Panc1 (cell line): ENCODE data around the gene NFATC1. TPM values are rescaled to one million over a fixed set of nuclear protein-coding genes. Genes with fewer than 3 reads are reported as not detected.

ENCODE experiments used
- ATAC-seq: fragments of 200-7000 bp; cut with Tn5 transposase; 2 replicates; pipeline ENCODE4 v1.9.1; 2020; ENCODE audit warnings: mild to moderate bottlenecking, moderate library complexity
- BruUV-seq: library from RNA; stranded (reverse); fragments of 400-500 nt; replicated peaks from 2 replicates; lab custom pipeline; 2021; lab: Mats Ljungman, UMichigan
- CTCF ChIA-PET: fragments of 300-600 bp; sonication (Branson Sonifier 250); formaldehyde crosslinking; loops from one replicate; lab custom pipeline; 2022; ENCODE audit warnings: antibody characterized with exemption; lab: Charles Lee
- POLR2A ChIA-PET: fragments of 300-600 bp; sonication (Branson Sonifier 250); formaldehyde crosslinking; loops from one replicate; lab custom pipeline; 2022; ENCODE audit warnings: antibody characterized with exemption; lab: Charles Lee
- DNase-seq: peaks from one replicate; pipeline ENCODE4 v3.0.0-alpha.2; 2010; ENCODE audit warnings: low read depth, low spot score
- H3K27ac ChIP-seq: 2 replicates; pipeline ENCODE4 v1.5.1; 2011; ENCODE audit warnings: mild to moderate bottlenecking, low read length, inconsistent platforms
- H3K27me3 ChIP-seq: fragments of 200-500 bp; sonication (Bioruptor generic); 2 replicates; pipeline ENCODE4 v1.6.0; 2014; ENCODE audit warnings: low read length, inconsistent platforms; ENCODE audit not compliant: control insufficient read depth, insufficient read depth
- H3K36me3 ChIP-seq: fragments of 200-500 bp; sonication (Bioruptor generic); 2 replicates; pipeline ENCODE4 v1.5.1; 2014; ENCODE audit warnings: inconsistent platforms, mild to moderate bottlenecking, low read length, moderate library complexity; ENCODE audit not compliant: control insufficient read depth, insufficient read depth
- H3K4me1 ChIP-seq: 2 replicates; pipeline ENCODE4 v1.5.1; 2011; ENCODE audit warnings: inconsistent platforms, mild to moderate bottlenecking, low read length, moderate library complexity; ENCODE audit not compliant: control insufficient read depth, insufficient read depth
- H3K4me3 ChIP-seq, 2 experiments: 2 replicates each; pipeline ENCODE4 v1.5.1; 2011 to 2012; ENCODE audit warnings: low read depth in 2 of 2, low read length in 2 of 2, mild to moderate bottlenecking in 2 of 2, inconsistent platforms in 1 of 2, moderate library complexity in 1 of 2
- H3K9me3 ChIP-seq: fragments of 200-500 bp; sonication (Bioruptor generic); 2 replicates; pipeline ENCODE4 v1.5.1; 2014; ENCODE audit warnings: low read depth, mild to moderate bottlenecking, inconsistent platforms, low read length, moderate library complexity; ENCODE audit not compliant: control insufficient read depth, insufficient read depth
- POLR2AphosphoS5 ChIP-seq: IDR thresholded peaks from 2 replicates; pipeline ENCODE4 v1.6.1; 2012; ENCODE audit warnings: mild to moderate bottlenecking, low read depth, low read length, moderate library complexity
- SIN3A ChIP-seq: IDR thresholded peaks from 2 replicates; pipeline ENCODE4 v1.6.1; 2012; ENCODE audit warnings: low read depth, mild to moderate bottlenecking, low read length, moderate library complexity, borderline replicate concordance; ENCODE audit not compliant: insufficient read depth
- TCF7L2 ChIP-seq: IDR thresholded peaks from 2 replicates; pipeline ENCODE4 v1.6.1; 2011; ENCODE audit warnings: mild to moderate bottlenecking, low read depth, low read length, inconsistent platforms
- in situ Hi-C: cut with HindIII; loops from 2 replicates; pipeline ENCODE4 v1.10.0; 2016; ENCODE audit warnings: low sequenced_read_pairs, low pct_unique_long_range_greater_than_20kb
- intact Hi-C: fragments of 100-400 bp; cut with micrococcal nuclease; formaldehyde crosslinking; loops from one replicate; pipeline ENCODE4 v1.10.0; 2022; ENCODE audit not compliant: unreplicated experiment
- total RNA-seq: library from RNA; stranded (reverse); gene quantifications from one replicate; pipeline ENCODE4 v1.2.1, GENCODE V29; 2021; ENCODE audit not compliant: unreplicated experiment
- TF ChIP-seq, protein P1 (sequence below): fragments of 450-650 bp; IDR thresholded peaks from 2 replicates; pipeline ENCODE4 v1.5.1; 2017; ENCODE audit warnings: mild to moderate bottlenecking
- TF ChIP-seq, protein P2 (sequence below), 2 experiments: IDR thresholded peaks; 2 replicates each; pipeline ENCODE4 v1.6.1; 2011 to 2012; ENCODE audit warnings: low read depth in 2 of 2, control low read depth in 1 of 2, low read length in 1 of 2, mild to moderate bottlenecking in 1 of 2, moderate library complexity in 1 of 2; ENCODE audit not compliant: insufficient read depth in 1 of 2

The NFATC1 gene
- total RNA-seq, 1 experiment from 2014 or later = 30.8 TPM

DNA sequence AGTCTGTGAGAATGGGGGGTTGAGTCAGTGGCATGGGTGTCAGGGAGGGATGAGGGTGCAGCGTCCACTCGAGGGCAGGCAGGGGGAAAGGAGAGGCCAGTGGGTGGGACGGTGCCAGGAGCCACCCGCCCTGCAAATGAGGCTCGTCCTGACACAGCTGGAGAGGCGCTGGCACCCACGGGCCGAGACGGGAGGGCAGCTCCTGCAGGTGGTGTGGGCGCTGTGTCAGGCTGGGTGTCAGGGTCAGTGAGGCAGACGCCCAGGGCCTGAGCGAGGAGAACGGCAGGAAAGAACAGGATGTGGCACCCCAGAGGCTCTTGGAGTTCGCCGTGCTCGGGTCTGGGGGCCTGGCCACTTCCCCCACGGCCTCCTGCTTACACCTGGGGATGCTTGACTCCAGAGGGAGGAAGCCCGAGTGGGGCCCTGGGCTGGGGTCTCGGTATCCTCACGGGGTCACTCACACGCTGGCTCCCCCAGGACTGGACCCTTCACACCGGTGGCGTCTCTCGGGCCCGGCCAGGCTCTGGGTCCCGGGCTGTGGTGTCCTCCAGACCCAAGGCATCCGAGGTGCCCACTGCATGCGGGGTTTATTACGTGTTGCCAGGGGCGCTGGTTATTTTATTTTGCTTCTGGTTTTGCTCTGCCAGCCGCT is 153.4 kb downstream of the NFATC1 start:
- intact Hi-C loops (no loop called here), in situ Hi-C loops (no loop called here)
- POLR2A ChIA-PET = no interaction called here
- TF ChIP-seq SIN3A (no peak), TCF7L2 (no peak), POLR2AphosphoS5 (no peak)
- TF ChIP-seq, protein P1, sequence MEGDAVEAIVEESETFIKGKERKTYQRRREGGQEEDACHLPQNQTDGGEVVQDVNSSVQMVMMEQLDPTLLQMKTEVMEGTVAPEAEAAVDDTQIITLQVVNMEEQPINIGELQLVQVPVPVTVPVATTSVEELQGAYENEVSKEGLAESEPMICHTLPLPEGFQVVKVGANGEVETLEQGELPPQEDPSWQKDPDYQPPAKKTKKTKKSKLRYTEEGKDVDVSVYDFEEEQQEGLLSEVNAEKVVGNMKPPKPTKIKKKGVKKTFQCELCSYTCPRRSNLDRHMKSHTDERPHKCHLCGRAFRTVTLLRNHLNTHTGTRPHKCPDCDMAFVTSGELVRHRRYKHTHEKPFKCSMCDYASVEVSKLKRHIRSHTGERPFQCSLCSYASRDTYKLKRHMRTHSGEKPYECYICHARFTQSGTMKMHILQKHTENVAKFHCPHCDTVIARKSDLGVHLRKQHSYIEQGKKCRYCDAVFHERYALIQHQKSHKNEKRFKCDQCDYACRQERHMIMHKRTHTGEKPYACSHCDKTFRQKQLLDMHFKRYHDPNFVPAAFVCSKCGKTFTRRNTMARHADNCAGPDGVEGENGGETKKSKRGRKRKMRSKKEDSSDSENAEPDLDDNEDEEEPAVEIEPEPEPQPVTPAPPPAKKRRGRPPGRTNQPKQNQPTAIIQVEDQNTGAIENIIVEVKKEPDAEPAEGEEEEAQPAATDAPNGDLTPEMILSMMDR = no peak
- TF ChIP-seq, protein P2, sequence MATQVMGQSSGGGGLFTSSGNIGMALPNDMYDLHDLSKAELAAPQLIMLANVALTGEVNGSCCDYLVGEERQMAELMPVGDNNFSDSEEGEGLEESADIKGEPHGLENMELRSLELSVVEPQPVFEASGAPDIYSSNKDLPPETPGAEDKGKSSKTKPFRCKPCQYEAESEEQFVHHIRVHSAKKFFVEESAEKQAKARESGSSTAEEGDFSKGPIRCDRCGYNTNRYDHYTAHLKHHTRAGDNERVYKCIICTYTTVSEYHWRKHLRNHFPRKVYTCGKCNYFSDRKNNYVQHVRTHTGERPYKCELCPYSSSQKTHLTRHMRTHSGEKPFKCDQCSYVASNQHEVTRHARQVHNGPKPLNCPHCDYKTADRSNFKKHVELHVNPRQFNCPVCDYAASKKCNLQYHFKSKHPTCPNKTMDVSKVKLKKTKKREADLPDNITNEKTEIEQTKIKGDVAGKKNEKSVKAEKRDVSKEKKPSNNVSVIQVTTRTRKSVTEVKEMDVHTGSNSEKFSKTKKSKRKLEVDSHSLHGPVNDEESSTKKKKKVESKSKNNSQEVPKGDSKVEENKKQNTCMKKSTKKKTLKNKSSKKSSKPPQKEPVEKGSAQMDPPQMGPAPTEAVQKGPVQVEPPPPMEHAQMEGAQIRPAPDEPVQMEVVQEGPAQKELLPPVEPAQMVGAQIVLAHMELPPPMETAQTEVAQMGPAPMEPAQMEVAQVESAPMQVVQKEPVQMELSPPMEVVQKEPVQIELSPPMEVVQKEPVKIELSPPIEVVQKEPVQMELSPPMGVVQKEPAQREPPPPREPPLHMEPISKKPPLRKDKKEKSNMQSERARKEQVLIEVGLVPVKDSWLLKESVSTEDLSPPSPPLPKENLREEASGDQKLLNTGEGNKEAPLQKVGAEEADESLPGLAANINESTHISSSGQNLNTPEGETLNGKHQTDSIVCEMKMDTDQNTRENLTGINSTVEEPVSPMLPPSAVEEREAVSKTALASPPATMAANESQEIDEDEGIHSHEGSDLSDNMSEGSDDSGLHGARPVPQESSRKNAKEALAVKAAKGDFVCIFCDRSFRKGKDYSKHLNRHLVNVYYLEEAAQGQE (IDR thresholded peaks at IDR 0.05; ENCODE audit: insufficient read depth in 1 of 2, low read depth in 2 of 2, low read length in 1 of 2) = no peak
- Histone ChIP-seq H3K9me3 (no peaks in the 10 kb centered on the region), H3K36me3 (no peaks in the 10 kb centered on the region), H3K4me1 (no peaks in the 10 kb centered on the region), H3K4me3 (no peak overlapping the region), H3K27me3 (peaks cover 18% of the 10 kb centered on the region), H3K27ac (no peak overlapping the region)
- ATAC-seq = no peak
- no peak for DNase-seq
- no TSS peak for BruUV-seq
- CTCF ChIA-PET = no interaction called here

DNA sequence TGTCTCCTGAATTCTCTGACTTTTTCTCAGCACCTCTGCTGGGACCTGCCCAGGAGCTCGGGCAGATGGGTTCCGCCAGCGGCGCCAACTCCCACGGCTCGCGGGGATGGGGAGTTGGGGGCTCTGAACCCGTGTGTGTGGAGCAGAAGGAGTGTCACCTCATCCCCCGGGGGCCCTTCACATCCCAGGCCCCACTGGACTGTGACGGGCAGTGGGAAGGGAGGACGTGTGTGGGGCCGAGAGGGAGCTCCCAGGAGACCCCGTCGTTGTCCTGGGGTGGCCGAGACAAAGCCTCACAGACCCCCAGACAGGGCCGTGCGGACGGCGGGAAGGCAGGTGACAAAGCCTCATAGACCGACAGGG is 153.9 kb downstream of the NFATC1 start:
- CTCF ChIA-PET = no interaction called here
- no peaks in the 10 kb centered on the region for H3K9me3 ChIP-seq
- no peak for ATAC-seq

More for the DNA sequence above, 153.9 kb downstream of the NFATC1 start:
- H3K27ac ChIP-seq = no peak overlapping the region
- intact Hi-C loops = no loop called here
- POLR2A ChIA-PET = no interaction called here
- H3K4me1 ChIP-seq = no peaks in the 10 kb centered on the region
- no peak overlapping the region for H3K4me3 ChIP-seq
- no peaks in the 10 kb centered on the region for H3K36me3 ChIP-seq
- DNase-seq = no peak
- H3K27me3 ChIP-seq = peaks cover 18% of the 10 kb centered on the region
- in situ Hi-C loops = no loop called here
- BruUV-seq = no TSS peak
- no peak for TF ChIP-seq POLR2AphosphoS5
- TF ChIP-seq, protein P2 (IDR thresholded peaks at IDR 0.05; ENCODE audit: insufficient read depth in 1 of 2, low read depth in 2 of 2, low read length in 1 of 2) = no peak
- TF ChIP-seq, protein P1 = no peak
- no peak for TF ChIP-seq SIN3A
- no peak for TF ChIP-seq TCF7L2
